Left renal cortex interstitium (tissue), 4 donors: ENCODE data around the gene RAB12. TPM values are rescaled to one million over a fixed set of nuclear protein-coding genes. Genes with fewer than 3 reads are reported as not detected.
A peak's percentile ranks its signal among the peaks of the same experiment; 100 is the strongest.
"Not testable (repeated sequence)": the region's sequence is repeated elsewhere in the genome, so short reads cannot be mapped to it uniquely, and the experiment has no call there.

Experiments
- DNase-seq, 4 donors: peaks; one replicate each; pipeline ENCODE4 v3.0.0-alpha.2; 2013; ENCODE audit warnings: low read depth in 4 of 4, low spot score in 2 of 4, missing footprints in 1 of 4
- polyA plus RNA-seq, 4 donors: library from polyadenylated mRNA; unstranded; fragments of 120-200 nt; gene quantifications; one replicate each; pipeline ENCODE4 v1.2.1, GENCODE V29; 2013; ENCODE audit not compliant: insufficient read length in 4 of 4

Gene RAB12, protein sequence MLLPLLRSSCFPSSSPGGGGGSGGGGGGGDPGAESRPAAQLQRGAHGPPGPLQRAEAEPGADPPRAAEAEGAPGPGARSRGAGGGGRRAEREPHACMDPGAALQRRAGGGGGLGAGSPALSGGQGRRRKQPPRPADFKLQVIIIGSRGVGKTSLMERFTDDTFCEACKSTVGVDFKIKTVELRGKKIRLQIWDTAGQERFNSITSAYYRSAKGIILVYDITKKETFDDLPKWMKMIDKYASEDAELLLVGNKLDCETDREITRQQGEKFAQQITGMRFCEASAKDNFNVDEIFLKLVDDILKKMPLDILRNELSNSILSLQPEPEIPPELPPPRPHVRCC
- polyA plus RNA-seq, result 10 to 100 TPM; 39.8 to 51.4 (median 46.4) TPM

DNA sequence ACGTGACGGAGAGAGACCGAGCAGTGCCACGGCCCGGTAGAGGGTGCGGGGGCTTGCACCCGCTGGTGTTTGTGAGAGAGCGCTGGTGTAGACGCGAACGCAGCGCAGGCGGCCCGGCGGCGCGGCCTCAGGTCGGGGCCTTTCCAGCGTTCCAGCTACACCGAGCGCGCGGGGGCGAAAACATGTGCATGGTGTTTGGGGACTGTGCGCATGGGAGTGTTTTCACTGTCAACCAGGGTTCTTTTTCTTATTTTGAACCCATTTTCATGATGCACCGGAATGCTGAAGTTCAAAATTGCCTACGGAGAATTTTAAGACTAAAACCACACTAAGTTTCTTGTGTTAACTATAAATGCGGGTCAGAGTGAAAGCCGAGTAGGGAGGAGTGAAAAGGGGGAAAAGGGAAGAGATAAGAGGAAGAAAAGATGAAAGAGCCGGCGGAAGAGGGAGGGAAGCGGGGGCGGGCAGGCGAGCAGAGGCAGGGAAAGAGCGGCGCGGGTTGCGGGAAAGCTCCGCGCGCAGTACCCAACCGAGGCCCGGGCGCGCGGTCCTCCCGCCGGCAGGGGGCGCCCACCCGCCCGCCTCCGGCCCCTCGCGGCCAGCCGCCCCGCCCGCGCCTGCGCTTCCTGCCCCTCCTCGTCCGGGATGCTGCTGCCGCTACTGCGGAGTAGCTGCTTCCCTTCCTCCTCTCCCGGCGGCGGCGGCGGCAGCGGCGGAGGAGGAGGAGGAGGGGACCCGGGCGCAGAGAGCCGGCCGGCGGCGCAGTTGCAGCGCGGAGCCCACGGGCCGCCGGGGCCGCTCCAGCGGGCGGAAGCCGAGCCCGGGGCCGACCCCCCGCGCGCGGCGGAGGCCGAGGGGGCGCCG is at the start of gene RAB12:
Gene RAB12, plus strand, starts transcription at position 643 of the 864 bp plus-strand sequence. Its CDS starts 3 bp downstream, at position 646.
- peak in 3 of 4 donors; percentile 61 to 69 (median 63) for DNase-seq

DNA sequence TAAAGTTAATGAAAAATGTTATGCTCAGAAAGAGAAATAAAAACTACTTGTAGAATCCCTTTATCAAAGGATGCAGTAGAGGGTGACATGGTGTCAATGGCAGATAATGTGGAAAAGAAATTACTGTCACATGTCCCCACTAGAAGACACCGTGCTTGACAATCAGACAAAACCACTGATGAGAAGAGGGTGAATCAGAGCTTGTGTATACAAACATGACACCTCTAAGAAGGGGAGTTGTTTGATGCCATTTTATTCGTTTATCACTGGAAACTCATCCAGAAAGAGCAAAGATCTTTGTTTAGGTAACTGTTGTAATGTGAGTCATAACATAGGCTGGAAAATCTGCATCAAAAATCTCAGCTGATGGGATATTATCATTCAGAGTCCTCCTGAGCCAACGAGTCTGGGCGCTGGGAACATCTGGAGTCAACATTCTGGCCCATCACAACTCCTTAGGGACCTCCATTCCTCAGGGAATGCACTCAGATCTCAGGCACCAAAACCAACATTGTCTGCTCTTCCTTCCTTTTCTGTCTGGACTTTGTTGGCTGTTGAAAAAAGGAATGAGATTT is 49.5 kb upstream of the RAB12 start:
- DNase-seq, result no peak

DNA sequence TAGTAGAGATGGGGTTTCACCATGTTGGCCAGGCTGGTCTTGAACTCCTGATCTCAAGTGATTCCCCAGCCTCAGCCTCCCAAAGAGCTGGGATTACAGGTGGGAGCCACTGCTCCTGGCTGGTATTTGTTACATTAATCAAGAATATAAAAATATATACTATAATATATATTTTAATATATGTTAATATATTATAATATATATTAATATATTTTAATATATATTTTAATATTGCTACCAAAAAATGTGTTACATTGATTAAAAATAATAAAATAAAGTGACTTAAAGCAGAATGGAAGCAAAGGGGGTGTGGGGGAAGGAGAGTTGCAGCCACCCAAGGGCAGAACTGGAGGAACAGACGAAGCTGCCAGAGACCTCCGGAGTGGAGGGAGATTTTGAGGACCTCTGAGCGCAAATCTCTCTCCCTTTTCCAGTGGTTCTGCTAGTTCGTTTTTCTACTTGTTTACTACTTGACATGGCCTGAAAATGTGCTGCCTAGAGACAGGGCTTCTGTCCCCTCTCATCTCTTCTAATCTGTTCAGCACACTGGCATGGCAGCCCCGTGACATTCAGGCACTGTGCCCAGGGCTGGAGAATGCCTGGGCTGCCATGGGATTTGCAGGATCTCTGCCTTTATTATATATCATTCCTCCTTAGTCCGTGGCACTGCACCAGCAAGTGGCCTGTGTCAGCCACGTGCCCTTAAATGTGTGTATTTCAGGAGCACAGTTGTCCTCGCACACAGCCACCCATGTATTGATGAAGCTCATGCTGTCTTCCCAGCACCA is 47.9 kb upstream of the RAB12 start:
- no peak for DNase-seq

DNA sequence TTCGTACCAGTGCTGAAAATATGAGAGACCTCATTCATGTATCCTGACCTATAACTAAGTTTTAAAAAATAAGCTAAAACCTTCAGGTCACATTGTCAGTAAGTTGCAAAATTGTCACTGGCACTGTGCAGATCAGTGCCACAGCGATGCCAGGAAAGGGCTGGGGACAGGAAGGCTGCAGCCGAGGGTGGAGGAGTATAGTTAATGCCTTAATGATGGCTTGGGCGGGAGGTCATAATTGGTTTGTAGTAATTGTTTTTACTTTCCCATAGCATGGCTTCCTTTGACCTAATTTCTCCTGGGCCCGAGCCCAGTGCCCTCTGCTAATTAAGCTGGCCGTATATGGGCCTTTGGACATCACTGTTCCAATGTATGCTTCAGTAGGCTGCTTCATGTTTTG is 47.2 kb upstream of the RAB12 start:
- no peak for DNase-seq

DNA sequence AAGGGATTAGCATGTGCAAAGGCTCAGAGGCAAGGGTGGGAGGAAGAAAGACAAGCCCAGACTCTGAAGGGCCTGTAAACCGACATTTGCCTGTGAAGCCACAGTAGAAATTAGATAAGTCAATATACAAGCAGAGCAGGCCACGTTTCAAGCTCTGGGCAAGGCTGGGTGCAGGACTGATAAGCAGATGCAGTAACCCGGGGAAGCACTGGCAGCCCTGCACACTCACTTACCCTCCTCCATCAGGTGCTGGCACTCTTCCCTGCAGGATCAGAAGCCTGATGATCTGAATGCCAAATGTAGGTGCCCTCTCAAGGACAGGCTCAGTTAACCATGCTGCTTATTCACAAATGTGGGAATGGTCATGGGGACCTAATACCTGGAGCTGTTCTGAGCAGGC is 46.3 kb upstream of the RAB12 start:
- DNase-seq, result no peak

DNA sequence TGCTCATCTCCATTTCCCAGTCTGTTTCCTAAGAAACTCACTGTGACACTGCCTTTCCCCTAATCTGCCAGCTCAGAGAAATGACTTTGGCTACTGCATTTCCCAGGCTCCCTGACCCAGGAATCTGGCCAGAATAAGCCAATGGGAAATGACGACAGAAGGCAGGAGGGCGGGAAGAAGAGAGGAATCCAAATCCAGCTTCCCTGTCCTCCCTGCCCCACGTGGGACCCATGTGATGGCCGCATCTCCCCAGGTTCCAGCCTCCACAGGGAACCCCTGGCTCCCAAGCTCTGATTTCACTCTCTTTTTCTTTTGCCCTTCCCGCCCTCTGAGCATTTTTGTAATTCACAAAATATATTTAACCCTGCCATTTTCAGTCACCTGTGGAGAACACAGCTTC is 37.8 kb upstream of the RAB12 start:
- no peak for DNase-seq

DNA sequence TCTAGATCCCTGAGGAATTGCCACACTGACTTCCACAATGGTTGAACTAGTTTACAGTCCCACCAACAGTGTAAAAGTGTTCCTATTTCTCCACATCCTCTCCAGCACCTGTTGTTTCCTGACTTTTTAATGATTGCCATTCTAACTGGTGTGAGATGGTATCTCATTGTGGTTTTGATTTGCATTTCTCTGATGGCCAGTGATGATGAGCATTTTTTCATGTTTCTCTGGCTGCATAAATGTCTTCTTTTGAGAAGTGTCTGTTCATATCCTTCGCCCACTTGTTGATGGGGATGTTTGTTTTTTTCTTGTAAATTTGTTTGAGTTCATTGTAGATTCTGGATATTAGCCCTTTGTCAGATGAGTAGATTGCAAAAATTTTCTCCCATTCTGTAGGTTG is 35.5 kb upstream of the RAB12 start:
- DNase-seq, result not testable (repeated sequence)

DNA sequence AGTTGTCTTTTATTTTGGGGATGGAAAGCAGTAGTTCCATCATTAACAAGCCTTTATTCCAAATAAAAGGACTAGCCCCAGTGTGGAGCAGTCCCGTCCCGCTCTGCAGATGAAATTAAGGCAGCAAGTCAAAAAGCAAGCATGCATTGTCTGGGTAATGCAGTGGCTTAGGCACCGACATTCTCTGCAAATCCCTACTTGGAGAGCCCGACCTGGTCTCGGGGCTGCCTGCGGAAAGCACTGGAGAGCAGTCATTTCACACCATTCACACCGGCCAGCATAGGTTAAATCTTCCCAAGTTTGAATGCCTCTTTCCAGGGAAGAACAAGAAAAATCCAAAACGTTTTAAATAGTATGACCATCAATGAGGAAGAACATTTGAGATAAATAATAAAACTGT is 24.4 kb upstream of the RAB12 start:
- DNase-seq, result no peak

DNA sequence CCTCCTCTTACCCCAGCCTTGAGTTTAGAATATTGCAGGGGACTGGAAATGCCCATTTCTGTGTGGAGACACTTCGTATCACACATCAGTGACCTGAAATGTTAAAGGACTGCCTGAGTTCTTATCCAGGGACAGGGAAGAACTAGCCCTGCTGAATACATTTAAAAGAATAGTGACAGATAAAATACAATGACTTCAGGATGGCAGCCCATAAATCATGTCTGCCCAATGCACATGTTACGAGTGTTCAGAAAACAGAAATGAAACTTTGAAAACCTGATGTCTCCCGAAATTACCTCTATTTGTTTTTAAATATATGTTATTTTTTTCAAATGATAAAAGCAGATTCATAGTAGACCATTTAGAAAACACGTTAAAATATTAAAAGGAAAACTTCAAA is 22.3 kb upstream of the RAB12 start:
- no peak for DNase-seq

DNA sequence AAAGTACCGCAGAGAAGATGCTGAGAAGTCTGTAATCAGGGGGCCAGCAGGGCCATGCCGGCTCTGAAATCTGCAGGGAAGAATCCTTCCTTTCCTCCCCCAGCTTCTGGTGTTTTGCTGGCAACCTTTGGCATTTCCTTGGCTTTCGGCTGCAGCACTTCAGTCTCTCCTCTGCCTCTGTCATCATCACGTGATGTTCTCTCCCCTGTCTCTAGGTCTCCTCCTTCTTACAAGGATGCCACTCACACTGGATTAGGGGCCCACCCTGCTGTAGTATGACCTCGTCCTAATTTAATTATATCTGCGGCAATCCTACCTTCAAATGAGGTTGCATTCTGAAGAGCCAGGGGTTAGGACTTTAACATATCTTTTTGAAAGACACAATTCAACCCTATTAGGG is 13.8 kb upstream of the RAB12 start:
- no peak for DNase-seq

DNA sequence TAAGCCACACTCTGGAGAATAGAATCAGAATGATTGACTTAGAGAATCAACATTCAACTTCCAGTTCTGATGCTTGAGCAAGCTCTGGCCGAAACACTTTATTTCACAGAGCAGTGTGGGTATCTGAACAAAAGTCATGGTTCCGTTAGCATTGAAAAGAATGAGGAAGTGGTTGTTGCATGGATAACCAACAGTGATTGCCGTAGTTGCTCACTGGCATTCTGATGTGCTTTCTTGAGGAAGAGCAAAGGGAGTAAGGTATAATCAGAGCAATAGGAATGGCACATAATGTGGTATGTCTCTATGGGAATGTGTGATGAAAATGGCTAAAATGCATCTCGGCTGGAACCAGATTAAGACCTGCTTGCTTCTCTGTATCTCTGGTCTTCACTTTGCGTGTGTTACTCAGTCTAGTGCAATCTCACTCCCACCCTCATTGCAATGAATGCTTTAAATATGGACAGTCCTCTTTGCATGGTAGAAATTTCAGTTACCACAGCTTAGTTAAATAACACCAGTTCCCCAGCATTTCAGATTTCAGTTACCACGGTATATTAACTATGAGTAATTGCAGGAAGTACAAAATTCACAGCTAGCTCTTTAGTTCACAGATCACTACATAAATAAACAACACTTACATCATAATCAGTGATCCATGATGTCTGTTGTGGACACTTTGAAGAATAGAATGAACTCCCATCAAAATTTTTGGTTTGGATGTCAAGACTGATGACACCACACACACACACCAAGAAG is 7.8 kb upstream of the RAB12 start:
- DNase-seq, result no peak

DNA sequence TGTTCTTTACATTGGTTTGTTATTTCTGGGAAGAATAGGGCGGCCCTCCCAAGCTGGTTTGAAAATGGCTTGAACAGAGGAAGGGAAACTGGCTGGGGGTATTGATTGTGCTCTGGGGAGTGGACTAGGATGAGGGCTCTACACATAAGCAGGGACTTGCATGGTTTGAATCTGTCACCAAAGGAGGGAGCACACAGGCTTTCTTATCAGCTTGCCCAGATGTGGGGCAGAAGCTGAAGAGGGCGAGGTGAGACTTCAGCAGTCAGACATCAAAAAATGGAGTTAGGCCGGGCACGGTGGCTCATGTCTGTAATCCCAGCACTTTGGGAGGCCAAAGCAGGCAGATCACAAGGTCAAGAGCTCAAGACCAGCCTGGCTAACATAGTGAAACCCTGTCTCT is 7.2 kb upstream of the RAB12 start:
- no peak for DNase-seq

DNA sequence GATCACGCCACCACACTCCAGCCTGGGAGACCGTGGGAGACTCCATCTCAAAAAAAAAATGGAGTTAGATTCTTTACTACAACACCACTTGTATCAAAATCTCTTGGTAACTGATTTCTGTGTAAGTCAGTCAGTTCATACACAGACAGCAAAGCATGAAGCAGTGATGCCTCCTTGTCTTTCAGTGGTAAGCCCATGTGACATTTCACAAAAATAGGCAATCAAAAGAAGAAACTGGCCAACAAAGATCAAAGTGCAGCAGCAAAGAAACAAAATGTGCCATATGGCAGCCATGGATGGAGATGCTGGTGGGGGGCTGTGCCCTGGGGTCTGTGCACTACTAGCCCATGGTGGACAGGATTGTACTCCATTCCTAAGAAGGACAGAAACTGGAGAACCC is 6.7 kb upstream of the RAB12 start:
- DNase-seq, result no peak

DNA sequence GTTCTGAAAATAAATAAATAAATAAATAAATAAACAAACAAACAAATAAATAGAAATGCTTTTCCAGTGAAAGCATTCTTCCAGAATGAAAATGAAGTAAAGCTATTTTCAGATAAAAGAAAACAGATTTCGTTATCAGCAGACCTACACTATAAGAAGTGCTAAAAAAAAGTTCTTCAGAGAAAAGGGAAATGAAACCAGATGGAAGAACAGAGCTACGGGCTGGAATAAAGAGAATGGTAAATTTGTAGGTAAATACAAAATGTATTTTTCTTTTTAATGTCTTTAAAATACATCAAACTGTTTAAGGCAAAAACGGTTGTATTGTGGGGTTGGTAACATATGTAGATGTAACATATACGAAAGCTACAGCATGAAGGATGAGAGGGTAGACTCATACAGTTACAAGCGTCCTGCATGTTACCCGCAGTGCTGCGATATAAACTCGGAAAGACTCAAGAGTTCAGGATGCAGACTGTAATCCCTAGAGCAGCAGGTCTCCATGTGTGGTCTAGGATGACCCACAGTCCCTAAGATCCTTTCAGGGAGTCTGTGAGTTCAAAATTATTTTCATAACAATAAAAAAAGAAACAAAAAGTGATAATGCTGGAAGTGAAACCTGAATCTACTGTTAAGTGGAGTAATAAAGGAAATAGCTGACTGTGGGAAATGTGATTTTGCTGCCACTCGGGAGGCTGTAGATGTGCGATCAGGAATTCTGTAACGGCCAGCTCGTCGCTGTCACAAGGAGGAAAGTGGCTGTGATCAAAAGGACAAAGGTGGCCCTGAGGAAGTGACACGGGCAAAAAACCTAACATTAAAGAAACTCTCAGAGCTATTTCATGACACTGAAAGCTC is 5.3 kb upstream of the RAB12 start:
- no peak for DNase-seq

DNA sequence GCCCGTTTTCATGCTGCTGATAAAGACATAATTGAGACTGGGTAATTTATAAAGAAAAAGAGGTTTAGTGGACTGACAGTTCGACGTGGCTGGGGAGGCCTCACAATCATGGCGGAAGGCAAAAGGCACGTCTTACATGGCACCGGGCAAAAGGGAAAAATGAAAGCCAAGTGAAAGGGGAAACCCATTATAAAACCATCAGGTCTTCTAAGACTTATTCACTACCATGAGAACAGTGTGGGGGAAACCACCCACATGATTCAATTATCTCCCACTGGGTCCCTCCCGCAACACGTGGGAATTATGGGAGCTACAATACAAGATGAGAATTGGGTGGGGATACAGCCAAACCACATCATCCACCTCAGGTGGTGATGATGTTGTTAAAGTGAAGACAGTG is 3.3 kb upstream of the RAB12 start:
- DNase-seq, result no peak

DNA sequence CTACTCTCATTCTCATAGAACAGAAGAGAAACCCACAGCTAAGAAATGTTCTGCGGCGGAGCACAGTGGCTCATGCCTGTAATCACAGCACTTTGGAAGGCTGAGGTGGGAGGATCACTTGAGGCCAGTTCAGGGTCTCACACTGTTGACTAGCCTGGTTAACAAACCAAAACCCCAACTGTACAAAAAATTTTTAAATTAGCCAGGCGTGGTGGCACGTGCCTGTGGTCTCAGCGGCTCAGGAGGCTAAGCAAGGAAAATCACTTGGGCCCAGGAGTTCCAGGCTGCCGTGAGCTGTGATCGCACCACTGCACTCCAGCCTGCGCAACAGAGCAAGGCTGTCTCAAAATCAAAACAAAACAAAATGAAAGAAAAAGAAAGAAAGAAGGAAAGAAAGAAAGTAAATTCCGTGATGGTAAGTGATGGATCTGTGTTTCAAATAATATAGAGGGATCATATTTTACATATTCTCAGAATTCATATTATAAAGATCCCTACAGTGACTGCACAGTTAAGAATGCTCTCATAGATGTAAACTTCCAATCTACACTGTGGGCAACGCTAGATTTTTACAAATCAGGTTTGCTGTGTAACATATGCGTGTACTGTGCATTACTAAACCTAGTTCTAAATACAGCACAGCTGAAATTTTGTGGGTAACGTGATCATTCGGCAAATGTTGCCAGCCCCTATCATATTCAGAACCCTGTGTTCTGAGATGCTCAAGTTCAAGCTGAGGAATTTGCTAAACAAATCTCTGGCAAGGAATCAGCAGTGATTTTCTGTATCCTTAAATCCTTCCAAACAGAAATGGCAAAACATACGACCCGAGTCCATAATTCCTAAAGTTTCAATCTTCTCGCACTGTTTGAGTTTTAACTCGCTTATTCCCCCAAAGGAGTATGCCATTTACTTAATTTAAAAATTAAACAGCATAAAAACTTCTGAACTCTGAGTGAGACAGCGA is 1.2 kb upstream of the RAB12 start:
- no peak for DNase-seq

DNA sequence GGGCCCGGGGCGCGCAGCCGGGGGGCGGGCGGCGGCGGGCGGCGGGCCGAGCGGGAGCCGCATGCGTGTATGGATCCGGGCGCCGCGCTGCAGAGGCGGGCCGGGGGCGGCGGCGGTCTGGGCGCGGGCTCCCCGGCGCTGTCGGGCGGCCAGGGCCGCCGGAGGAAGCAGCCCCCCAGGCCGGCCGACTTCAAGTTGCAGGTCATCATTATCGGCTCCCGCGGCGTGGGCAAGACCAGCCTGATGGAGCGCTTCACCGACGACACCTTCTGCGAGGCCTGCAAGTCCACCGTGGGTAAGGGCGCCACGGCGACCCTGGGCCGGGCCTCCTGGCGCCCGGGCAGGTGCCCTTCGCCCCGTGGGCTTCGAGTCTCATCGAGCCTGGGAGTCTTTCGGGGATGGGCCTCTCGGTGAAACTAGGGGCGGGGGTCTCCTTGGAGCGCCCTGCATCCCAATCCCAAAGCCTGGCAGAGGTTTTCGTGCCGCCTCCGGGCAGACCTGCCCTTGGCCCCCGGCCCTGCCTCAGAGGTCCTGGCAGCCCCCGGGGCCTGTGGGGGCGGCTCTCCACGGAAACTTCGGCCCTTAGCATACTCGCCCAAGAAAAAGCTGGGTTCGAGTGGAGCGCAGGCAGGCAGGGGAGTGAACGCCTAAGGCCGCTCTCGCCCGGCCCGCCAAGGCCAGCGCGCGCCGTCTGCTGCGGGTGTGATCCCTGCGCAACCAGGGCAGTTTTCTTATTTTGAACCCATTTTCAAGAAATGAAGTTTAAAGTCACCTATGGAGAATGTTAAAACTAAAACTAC is 622 bp downstream of the RAB12 start:
- DNase-seq, result no peak
